Lower lobe of right lung (tissue), 2 donors: Measurements from ENCODE around the gene TMEM43. TPM values are rescaled to one million over a fixed set of nuclear protein-coding genes. Genes with fewer than 3 reads are reported as not detected.
"Not testable (repeated sequence)": the region's sequence is repeated elsewhere in the genome, so short reads cannot be mapped to it uniquely, and the experiment has no call there.

ENCODE experiments used
- ATAC-seq, 2 donors: fragments of 200-7000 bp; cut with Tn5 transposase; one replicate each; pipeline ENCODE4 v1.9.1; 2020 to 2022; ENCODE audit warnings: mild to moderate bottlenecking in 2 of 2, moderate library complexity in 2 of 2
- DNase-seq: peaks from one replicate; pipeline ENCODE4 v3.0.0-alpha.2; 2020
- H3K27ac ChIP-seq: fragments of 200-600 bp; one replicate; pipeline ENCODE4 v1.8.0; 2022
- H3K27me3 ChIP-seq: fragments of 200-600 bp; one replicate; pipeline ENCODE4 v1.8.0; 2022; ENCODE audit warnings: low read depth
- H3K36me3 ChIP-seq: fragments of 200-600 bp; one replicate; pipeline ENCODE4 v1.8.0; 2022; ENCODE audit warnings: mild to moderate bottlenecking
- H3K4me1 ChIP-seq: fragments of 200-600 bp; one replicate; pipeline ENCODE4 v1.8.0; 2022
- H3K4me3 ChIP-seq: fragments of 200-600 bp; one replicate; pipeline ENCODE4 v1.8.0; 2022; ENCODE audit warnings: mild to moderate bottlenecking
- H3K9me3 ChIP-seq: fragments of 200-600 bp; one replicate; pipeline ENCODE4 v1.8.0; 2022
- CTCF ChIP-seq: fragments of 200-600 bp; IDR thresholded peaks from one replicate; pipeline ENCODE4 v1.8.0; 2022; ENCODE audit warnings: antibody characterized with exemption, mild to moderate bottlenecking
- intact Hi-C: fragments of 100-400 bp; cut with DNase I; formaldehyde crosslinking; loops from one replicate; pipeline ENCODE4 v1.11.0; 2022
- total RNA-seq: library from RNA; stranded (reverse); fragmentation: NEBNext Ultra II Directional; extraction: Animal tissue kit (Norgen Biotek cat#: 25700); gene quantifications from one replicate; pipeline ENCODE4 v1.2.1, GENCODE V29; 2021
- donor health status: DM: no; HTN: yes; CAD: no; lungs with severe emphysema.

Gene TMEM43
- total RNA-seq, 1 donor from 2014 or later: 73.7 TPM

GRCh38 chr3:14093831-14094230 is 31.0 kb upstream of the TMEM43 start:
- intact Hi-C loops: no loop called here
- TF ChIP-seq CTCF: no peak
- H3K27me3 ChIP-seq: no peaks in the 10 kb centered on the region
- H3K36me3 ChIP-seq: no peaks in the 10 kb centered on the region
- DNase-seq (no peak), ATAC-seq (no peak)
- H3K4me1 ChIP-seq: no peaks in the 10 kb centered on the region
- no peaks in the 10 kb centered on the region for H3K9me3 ChIP-seq
- H3K27ac ChIP-seq: no peak overlapping the region
- no peak overlapping the region for H3K4me3 ChIP-seq

DNA sequence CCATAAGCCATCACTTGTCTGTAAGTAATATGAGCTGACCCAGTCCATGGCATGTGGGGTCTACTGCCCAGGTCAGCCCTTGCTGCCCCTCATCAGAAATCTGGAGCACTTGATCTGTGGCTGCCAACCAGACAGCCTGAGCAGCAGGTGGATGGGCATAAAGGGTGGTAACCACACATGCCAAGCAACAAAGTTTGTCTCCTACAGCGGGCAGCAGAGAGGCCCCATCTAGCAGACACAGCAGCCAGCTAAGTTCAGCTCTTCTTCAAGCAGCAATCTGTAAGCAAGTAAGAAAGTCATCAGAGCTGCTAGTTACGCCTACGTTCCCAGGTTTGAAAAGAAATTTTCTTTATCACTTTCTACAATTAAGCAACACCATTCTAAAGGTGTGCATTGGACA is 28.1 kb upstream of the TMEM43 start:
- Histone ChIP-seq H3K9me3 (no peaks in the 10 kb centered on the region), H3K27me3 (no peaks in the 10 kb centered on the region), H3K36me3 (no peaks in the 10 kb centered on the region), H3K4me1 (no peaks in the 10 kb centered on the region), H3K27ac (no peak overlapping the region), H3K4me3 (no peak overlapping the region)
- ATAC-seq (no peak), DNase-seq (no peak)
- no peak for TF ChIP-seq CTCF
- intact Hi-C loops: no loop called here

DNA sequence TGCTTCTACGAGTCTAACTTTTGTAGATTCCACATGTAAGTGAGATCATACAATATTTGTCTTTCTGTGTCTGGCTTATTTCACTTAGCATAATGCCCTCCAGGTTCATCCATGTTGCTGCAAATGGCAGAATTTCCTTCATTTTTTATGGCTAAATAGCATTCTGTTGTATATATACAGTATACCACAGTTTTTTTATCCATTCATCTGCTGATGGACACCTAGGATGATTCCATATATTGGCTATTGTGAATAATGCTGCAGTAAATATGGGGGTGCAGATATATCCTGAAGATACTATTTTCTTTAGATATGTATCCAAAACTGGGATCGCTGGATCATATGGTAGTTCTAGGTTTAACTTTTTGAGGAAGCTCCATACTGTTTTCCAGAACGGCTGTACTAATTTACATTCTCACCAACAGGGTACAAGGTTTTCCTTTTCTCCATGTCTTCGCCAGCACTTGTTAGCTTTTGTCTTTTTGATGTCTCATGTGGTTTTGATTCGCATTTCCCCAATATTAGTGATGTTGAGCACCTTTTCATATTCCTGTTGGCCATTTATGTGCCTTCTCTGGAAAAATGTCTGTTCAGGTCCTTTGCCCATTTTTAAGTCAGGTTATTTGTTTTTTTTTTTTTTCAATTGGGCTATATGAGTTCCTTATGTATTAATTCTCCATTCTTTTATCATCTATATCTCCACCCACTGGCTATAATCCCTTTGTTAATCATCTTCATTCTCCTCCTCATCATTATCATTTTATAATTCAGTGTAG is 27.0 kb upstream of the TMEM43 start:
- Histone ChIP-seq H3K36me3 (no peaks in the 10 kb centered on the region), H3K4me3 (no peak overlapping the region), H3K27me3 (no peaks in the 10 kb centered on the region), H3K4me1 (no peaks in the 10 kb centered on the region), H3K27ac (no peak overlapping the region), H3K9me3 (no peaks in the 10 kb centered on the region)
- intact Hi-C loops: no loop called here
- DNase-seq (no peak), ATAC-seq (no peak)
- no peak for TF ChIP-seq CTCF

DNA sequence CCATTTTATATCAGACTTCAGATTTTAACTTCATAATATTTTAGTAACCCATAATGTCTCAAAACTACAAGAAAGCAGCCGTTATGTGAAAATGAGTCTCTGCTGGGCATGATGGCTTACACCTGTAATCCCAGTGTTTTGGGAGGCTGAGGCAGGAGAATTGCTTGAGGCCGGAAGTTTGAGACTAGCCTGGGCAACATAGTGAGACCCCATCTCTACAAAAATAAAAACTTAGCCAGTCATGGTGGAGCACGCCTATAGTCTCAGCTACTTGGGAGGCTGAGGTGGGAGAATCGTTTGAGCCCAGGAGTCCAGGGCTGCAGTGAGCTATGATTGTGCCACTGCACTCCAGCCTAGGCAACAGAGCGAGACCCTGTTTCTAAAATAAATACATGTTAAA is 15.0 kb upstream of the TMEM43 start:
- DNase-seq, H3K9me3 ChIP-seq, ATAC-seq, H3K27ac ChIP-seq, H3K27me3 ChIP-seq, H3K4me1 ChIP-seq, intact Hi-C loops, H3K4me3 ChIP-seq: not testable (repeated sequence)
- peaks cover 37% of the 10 kb centered on the region for H3K36me3 ChIP-seq

- intact Hi-C loops: no loop called here
- H3K4me1 ChIP-seq: no peaks in the 10 kb centered on the region
- H3K27ac ChIP-seq: no peak overlapping the region
- ATAC-seq (no peak), DNase-seq (no peak)
- no peaks in the 10 kb centered on the region for H3K9me3 ChIP-seq
- H3K4me3 ChIP-seq: no peak overlapping the region
- peaks cover 46% of the 10 kb centered on the region for H3K36me3 ChIP-seq
- no peak for TF ChIP-seq CTCF
- no peaks in the 10 kb centered on the region for H3K27me3 ChIP-seq
These were observed 14.2 kb upstream of the TMEM43 start for GRCh38 chr3:14110699-14111098.

GRCh38 chr3:14113965-14114635 is 10.8 kb upstream of the TMEM43 start:
- Histone ChIP-seq H3K4me1 (peaks cover 13% of the 10 kb centered on the region), H3K36me3 (peaks cover 53% of the 10 kb centered on the region), H3K27ac (no peak overlapping the region), H3K27me3 (no peaks in the 10 kb centered on the region), H3K4me3 (no peak overlapping the region), H3K9me3 (no peaks in the 10 kb centered on the region)
- DNase-seq (no peak), ATAC-seq (no peak)
- no peak for TF ChIP-seq CTCF
- intact Hi-C loops: no loop called here
